ENCODE measurements around the gene KIF26B.

KIF26B gene

DNA sequence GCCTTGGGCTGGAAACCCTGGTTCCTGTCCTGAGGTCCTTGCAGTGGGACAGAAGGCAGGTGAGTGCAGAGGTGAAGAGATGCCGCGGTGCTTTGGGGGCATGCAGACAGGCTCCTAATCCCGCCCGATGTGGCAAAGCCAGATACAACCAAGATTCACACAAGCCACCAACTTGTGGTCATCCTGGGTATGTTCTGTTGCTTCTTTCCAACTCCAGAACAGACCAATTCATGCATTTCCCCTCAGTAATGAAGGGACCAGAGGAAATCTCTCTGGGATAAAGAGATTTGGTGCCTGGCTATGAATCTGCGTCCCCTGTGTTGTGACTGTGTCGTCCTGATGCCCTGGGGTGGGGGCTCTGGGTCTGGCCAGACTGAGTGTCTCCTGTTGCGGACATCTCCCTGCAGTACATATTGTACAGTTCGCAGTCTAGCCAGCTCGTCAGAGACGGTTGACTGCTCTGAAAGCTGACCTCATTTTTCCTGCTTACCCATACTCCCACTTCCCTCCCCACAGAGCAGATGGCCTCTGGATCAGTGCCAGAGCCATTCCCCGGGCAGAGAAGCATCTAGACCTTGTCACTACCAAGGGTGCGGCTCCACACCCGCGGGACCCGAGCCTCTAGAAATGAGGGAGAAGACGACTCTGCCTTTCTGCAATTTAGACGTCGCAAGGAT, 216.3 kb downstream of the KIF26B start:
- TF ChIP-seq, protein P1, sequence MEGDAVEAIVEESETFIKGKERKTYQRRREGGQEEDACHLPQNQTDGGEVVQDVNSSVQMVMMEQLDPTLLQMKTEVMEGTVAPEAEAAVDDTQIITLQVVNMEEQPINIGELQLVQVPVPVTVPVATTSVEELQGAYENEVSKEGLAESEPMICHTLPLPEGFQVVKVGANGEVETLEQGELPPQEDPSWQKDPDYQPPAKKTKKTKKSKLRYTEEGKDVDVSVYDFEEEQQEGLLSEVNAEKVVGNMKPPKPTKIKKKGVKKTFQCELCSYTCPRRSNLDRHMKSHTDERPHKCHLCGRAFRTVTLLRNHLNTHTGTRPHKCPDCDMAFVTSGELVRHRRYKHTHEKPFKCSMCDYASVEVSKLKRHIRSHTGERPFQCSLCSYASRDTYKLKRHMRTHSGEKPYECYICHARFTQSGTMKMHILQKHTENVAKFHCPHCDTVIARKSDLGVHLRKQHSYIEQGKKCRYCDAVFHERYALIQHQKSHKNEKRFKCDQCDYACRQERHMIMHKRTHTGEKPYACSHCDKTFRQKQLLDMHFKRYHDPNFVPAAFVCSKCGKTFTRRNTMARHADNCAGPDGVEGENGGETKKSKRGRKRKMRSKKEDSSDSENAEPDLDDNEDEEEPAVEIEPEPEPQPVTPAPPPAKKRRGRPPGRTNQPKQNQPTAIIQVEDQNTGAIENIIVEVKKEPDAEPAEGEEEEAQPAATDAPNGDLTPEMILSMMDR (conservative IDR thresholded peaks at IDR 0.05; ENCODE audit: low read depth, low read length) = no peak
- no peak for DNase-seq (ENCODE audit: low read depth)
- no peak overlapping the region for H3K4me3 ChIP-seq (ENCODE audit: low read depth, low read length)

GRCh38 chr1:245373131-245373530, 218.3 kb downstream of the KIF26B start:
- H3K4me3 ChIP-seq (ENCODE audit: low read depth, low read length) = no peak overlapping the region
- DNase-seq (ENCODE audit: low read depth) = no peak
- TF ChIP-seq, protein P1 (conservative IDR thresholded peaks at IDR 0.05; ENCODE audit: low read depth, low read length) = no peak

DNA sequence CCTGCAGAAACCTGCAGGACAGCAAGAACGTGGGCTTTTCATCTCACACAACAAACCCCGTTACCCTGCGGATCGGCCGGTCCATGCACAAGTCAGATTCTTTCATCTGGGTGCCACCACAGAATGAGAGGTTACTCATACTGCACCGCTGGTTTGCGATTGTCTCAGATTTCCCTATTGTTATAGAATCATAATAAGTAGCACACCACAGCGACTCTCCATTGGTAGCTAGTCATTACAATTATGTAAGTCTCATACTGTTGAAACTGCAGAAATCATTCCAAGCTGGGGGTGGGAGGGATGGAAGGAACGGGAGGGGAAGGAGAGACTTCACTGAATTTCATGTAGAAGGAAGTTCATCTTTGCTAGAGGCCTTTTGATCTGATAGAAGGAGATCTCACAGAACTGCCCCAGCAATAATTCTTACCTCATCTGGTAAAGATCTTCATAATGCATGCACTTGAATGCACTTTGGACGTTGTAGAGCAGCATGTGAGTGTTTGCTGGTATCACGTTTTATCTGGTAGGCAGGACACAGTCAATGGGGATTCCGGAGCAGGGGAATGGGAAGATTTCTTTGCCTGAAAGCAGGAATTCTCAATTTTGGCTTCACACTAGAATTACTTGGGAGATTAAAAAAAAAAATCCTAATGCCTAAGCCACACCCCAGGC, 221.1 kb downstream of the KIF26B start:
- TF ChIP-seq, protein P1 (conservative IDR thresholded peaks at IDR 0.05; ENCODE audit: low read depth, low read length) = no peak
- DNase-seq (ENCODE audit: low read depth) = no peak

DNA sequence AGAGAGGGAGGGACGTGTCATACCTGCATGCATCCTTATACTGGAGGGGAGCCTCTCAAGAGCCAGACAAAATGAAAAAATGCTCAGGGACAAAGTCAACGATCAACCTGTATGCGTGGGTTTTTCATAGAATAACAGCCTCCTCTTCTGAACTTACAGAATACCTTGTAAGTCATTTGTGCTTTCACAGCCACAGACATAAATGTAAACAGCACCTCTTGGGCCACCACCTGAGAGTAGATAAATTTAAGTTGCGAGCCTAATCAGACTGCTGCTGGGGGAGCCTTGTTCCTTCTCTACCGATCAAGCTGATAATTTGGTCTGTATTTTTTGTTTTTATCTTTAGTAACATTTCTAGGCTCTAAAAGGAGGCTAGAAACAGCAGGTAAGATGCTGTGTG, 223.1 kb downstream of the KIF26B start:
- TF ChIP-seq, protein P1 (conservative IDR thresholded peaks at IDR 0.05; ENCODE audit: low read depth, low read length) = no peak
- H3K4me3 ChIP-seq (ENCODE audit: low read depth, low read length) = no peak overlapping the region
- DNase-seq (ENCODE audit: low read depth) = no peak

More for the DNA sequence above, 221.1 kb downstream of the KIF26B start:
- H3K4me3 ChIP-seq (ENCODE audit: low read depth, low read length) = no peak overlapping the region

DNA sequence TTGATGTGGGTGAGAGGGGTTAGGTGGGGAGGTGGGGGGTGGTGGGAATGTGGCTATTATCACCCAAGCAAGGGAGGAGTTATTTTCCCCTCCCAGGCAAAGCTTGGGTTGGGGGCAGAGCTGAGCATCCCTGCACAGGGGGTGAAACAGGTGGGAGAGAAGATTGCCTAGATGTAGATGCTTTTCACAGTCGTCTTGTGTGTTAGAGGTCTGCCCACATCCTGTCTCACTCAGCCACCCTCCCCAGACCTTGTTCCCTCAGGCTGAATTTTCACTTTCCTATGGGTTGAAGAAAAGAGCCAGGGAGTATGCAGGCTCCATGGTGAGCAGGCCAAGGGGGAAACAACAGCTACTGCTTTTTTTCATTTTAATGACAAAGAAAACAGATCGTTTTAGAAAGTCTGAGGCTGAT, 223.5 kb downstream of the KIF26B start:
- H3K4me3 ChIP-seq (ENCODE audit: low read depth, low read length) = no peak overlapping the region
- no peak for DNase-seq (ENCODE audit: low read depth)
- TF ChIP-seq, protein P1 (conservative IDR thresholded peaks at IDR 0.05; ENCODE audit: low read depth, low read length) = no peak

DNA sequence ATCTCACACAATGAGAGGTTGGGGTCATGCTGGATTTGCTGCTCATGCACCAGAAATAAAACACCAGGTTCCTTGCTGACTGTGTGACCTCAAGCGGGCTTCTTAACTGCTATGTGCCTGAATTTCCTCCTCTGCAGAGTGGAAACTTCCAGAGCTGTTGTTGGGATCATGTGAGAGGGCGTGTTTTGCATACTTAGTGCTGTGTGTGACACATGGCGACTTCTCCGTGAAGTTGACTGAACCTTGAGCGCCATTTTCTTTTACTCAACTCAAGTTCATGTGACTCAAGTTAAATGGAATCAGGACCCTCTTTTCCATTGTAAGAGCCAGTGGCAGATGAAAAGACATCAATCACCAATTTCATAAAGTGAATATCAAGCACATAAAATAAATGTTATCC, 224.0 kb downstream of the KIF26B start:
- TF ChIP-seq, protein P1 (conservative IDR thresholded peaks at IDR 0.05; ENCODE audit: low read depth, low read length) = no peak
- DNase-seq (ENCODE audit: low read depth) = no peak
- H3K4me3 ChIP-seq (ENCODE audit: low read depth, low read length) = no peak overlapping the region
